ENCODE data around the gene CMIP.

Gene CMIP

DNA sequence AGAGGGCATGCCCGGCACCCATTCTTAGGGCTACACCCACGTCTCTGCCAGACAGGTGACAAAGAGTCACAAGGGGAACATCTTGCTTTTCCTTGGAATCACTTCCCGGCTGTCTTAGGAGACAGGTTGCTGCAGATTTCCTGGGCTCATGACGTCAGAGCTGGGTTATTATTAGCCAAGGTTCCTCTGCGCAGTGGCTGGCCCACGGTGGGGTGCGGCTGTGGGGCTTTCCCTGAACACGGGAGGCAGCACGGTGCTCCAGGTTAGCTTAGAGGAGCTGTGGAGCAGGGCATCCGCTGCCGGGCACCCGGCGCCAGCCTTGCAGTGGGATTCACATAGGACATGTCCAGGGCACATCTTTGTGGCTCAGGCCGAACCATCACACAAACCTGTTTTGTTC lies 216.5 kb downstream of the CMIP start:
- peak; percentile 34 for DNase-seq (ENCODE audit: low spot score)

DNA sequence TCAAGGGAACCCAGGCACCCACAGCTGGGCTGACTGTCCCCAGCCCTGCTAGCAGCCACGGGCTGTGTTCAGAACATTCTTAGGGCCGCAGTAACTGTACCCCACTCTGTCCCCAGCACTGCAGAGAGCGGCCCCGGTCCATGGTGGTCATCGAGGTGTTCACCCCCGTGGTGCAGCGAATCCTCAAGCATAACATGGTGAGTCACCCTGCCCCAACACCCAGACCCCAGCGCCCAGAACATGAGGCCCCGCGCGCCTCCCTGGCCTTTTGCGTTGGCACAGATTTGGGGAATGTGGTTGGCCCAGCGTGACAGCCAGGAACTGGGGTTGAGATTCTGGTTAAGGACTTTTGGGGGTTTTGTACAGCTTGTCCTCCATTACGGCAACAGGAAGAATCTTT lies 219.5 kb downstream of the CMIP start:
- no peak for DNase-seq (ENCODE audit: low spot score)

DNA sequence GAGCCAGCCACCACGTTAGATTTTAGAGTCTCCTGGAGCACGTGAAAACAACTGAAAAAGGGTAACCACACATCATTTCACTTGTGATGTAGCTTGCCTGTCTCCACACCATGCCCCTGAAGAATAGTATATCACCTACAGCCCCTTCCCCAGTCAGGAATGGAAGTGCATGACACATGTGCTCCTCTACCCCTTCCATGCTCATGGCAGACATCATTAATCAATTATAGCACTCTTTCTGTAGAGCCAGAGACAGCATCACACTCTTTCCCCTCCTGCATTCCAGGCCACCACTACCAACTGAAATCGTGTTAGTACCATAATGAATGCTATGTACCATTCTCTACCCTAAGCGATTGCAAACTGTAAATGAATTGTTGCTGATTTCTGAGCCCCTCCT lies 221.0 kb downstream of the CMIP start:
- no peak for DNase-seq (ENCODE audit: low spot score)

DNA sequence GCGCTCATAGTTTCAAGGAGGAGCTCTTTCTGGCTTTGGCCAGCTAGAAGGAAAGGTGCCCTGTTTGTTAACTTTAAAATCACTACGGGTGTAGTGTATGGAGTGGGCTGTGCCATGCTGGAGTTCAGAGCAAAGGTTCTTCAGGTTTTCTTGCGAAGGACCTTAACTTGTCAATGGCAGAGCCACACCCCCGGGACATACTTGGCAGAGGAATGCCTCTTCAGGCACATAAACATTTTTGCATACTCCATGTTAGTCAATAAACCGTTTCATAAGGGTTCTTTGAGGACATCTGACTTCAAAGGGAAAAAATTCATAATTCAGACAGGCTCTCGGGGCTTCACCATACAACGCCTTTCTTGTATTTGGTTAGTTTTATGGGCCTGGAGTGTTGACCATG lies 221.5 kb downstream of the CMIP start:
- no peak for DNase-seq (ENCODE audit: low spot score)

DNA sequence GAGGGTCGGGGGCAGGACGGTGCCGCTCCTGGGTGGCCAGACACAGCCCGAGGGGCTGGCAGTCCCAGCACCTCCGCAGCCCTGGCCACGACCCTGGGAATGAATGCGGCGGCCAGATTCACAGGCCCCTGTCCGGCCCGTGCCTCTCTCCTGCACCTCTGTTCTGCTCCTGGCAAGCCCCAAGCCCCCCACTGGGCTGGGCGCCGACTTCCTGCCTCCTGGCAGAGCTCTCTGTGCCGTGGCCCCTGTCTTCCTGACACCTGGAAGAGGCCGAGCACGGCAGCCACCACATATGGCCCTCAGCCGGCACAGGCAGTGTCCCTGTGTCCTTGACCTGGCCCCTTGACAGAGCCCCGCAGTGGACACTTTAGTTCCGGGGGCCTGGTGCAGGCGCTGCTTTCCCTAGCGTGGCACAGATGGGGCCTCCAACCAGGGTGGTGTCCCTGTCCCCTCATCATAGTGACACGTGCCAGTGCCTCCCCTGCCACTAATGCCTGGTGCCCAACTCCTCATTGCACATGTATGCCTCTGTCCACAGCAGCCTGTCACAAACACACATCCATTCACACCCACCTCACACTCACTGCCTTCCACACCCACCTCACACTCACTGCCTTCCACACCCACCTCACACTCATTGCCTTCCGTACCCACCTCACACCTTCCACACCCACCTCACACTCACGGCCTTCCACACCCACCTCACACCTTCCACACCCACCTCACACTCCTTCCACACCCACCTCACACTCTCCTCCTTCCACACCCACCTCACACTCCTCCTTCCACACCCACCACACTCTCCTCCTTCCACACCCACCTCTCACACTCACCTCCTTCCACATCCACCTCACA lies 223.9 kb downstream of the CMIP start:
- DNase-seq (ENCODE audit: low spot score), result no peak

DNA sequence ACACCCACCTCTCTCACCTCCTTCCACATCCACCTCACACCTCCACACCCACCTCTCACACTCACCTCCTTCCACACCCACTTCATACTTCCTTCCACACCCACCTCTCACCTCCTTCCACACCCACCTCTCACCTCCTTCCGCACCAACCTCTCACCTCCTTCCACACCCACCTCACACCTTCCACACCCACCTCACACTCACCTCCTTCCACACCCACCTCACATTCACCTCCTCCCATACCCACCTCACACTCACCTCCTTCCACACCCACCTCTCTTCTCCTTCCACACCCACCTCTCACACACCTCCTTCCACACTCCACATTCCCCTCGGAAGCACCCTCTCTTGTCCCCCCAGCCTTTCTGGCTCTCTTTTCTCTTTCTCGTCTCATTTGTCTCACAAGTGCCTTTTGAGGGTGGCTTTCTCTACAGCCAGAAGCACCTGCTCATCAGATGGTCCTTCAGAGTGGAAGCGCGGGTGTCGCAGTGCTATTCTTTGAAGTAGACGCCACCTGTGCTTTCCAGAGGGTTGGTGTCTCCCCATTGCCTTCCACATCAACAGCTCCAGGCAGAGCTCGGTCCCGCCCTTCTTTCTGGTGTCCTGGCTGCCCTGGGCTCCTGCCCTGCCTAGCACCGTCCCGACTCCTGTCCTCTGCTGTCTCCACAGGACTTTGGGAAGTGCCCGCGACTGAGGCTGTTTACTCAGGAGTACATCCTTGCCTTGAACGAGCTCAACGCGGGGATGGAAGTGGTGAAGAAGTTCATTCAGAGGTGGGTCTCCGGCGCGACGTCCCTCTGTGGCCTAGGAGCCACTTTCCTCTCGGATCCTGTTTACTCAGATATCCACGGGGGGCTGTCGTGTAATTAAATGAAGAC lies 225.1 kb downstream of the CMIP start:
- DNase-seq (ENCODE audit: low spot score), result no peak

DNA sequence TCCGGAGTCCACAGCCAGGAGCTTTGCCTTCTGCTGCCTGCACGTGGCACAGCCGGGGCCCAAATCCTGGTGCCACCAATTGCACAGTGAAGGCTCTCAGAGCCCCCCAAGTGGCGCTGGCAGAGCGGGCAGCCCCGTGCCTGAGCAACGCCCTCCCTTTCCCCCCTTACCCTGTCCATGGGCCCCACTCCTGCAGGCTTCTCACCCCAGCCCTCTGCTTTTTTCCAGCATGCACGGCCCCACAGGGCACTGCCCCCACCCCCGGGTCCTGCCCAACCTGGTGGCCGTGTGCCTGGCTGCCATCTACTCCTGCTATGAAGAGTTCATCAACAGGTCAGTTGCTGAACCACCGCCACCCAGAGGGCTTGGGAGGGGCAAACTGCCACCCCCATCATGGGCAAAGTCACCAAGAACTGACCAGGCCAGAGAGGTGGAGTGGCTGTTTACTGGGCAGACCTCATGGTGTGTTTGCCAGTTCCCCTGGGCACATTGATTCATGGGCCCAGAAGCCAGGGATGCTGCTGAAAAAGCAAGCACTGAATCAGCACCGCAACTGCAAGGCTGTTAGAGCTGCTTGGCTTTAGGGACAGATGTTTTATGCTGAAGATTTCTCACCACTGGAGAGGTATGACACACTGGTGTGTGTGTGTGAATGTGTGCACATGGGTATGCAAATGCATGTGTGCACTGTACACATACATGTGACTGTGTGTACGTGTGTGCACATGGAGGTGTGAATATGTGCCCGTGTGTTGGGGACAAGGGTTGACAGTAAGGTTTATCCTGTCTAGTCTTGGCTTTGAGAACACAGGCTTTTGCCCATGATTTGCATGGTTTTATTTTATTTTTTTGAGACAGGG lies 227.4 kb downstream of the CMIP start:
- DNase-seq (ENCODE audit: low spot score), result no peak

DNA sequence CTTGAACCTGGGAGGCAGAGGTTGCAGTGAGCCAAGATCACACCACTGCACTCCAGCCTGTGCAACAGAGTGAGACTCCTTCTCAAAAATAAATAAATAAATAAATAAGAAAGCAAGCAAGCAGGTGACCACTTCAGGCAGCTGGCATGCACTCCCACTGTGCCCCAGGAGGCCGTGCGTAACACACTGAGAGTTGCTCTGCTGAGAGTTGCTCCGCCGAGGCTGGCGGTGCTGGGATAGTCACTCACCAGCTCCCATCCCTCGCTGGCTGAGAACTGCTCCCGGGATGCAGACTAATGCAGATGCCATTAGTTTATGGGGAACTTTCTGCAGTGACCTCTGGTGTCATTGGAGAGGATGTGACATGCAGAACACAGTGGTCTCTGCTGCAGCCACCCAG lies 228.8 kb downstream of the CMIP start:
- DNase-seq (ENCODE audit: low spot score), result no peak

DNA sequence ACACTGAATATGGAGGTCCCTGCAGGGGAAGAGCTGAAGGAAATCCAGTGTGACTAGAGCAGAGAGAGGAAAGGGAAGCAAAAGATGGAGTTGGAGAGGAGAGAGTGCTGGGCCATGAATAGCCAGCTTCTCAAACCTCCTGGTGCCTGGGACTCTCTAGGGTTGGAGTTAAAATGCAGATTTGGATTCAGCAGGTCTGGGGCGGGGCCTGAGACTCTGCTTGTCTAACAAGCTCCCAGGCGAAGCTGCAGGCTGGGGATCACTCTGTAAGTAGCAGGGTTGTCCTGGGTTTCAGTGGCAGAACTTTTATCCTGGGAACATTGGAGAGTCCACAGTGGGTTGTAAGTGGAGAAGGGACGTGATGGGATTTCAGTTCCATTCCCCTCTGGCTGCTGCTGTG lies 231.1 kb downstream of the CMIP start:
- DNase-seq (ENCODE audit: low spot score), result no peak

DNA sequence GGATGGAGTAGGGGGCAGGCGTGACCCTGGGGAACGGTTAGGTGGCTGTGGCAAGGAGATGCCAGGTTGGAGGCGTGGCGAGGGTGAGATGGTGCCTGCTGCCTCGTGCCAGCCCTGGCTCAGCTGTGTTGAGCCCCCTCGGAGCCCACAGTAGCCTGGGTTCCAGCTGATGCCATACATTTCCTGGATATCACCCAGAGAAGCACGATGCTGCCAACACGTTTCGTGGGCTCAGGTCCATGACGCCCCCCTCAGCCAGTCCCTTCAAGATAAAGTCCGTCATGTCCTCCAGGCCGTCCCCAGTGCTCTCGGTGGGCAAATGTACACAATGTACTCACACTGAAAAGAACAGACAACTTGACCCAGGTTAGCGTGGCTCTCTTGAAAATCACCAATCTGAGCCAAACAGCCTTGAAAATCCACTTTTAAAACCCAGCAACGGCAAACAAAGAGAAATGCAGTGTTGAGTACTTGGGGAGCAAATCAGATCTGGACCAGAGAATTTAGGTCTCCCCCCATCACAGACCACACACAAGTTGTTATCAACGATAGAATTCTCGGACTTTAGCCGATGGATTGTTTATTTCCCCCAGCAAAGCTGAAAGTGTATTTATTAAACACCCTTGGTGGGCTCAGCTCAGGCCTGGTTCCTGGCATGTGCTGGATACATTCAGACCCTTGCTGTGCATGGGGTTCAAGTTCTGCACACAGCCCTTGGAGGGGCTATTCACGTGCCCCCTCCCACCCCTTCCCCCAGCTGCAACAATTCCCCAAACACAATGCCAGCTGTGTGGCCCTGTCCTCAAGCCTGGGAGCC lies 231.7 kb downstream of the CMIP start:
- no peak for DNase-seq (ENCODE audit: low spot score)

DNA sequence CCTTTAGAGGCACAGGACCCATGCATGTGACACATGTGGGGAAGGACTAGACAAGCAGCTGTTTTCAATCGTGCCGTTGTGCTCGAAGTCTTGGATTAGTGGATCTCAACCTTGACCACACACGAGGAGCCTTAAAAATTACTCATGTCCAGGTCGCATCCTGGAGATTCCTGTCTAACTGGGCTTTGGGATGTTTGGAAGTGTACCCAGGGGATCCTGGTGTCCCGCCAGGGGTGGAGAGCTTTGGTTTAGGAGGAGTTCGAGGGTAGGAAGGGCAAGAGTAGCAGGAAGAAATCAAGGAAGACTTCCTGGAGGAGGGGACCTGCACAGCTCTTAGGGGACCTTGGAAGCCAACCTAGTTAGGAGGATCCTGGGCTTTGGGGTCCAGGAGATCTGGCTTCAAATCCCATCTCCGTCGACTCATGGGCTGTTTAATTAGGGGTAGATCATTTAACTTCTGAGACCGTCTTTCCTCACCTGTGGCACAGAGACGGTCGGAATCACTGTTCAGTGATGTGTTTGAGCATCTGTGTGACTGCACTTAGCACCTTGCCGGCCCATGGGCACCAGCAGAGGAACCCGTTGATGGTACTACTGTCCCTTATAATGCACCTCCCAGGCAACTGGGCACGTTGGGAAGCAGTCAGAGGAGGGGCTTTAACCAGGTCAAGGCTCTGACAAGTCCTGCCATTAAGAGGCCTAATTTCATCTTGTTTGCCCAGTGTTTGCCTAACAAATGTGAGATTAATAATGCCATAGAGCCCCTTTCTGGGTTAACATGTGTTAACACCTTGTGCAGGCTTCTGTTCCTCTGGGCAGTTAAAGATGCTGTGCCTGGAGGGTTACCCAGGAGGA lies 232.5 kb downstream of the CMIP start:
- no peak for DNase-seq (ENCODE audit: low spot score)

DNA sequence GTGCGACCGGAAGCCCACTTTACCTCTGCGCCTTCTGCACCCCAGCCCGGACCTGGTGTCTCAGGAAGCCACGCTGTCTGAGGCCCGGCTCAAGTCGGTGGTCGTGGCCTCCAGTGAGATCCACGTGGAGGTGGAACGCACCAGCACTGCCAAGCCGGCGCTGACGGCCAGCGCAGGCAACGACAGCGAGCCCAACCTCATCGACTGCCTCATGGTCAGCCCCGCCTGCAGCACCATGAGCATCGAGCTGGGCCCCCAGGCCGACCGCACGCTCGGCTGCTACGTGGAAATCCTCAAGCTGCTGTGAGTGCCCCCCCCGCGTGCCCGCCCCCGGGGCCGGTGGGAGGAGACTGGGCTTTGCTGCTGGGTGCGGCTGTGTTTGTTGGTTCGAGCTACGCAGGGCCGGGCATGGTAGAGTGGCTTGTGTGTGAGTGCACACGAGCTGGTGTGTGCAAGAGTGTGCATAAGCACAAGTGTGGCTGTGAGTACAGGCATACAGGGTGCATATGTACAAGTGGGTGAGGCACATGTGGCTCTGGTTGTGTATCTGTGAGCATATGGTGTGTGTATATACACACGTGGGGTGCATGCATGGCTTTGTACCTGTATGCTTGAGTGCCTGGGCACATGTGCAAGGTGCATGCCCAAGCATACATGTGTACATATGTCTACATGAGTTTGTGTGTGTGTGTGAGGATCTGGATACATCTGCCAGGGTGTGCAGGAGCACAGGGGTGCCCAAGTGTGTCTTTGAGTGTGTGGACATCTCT lies 233.9 kb downstream of the CMIP start:
- DNase-seq (ENCODE audit: low spot score), result no peak

DNA sequence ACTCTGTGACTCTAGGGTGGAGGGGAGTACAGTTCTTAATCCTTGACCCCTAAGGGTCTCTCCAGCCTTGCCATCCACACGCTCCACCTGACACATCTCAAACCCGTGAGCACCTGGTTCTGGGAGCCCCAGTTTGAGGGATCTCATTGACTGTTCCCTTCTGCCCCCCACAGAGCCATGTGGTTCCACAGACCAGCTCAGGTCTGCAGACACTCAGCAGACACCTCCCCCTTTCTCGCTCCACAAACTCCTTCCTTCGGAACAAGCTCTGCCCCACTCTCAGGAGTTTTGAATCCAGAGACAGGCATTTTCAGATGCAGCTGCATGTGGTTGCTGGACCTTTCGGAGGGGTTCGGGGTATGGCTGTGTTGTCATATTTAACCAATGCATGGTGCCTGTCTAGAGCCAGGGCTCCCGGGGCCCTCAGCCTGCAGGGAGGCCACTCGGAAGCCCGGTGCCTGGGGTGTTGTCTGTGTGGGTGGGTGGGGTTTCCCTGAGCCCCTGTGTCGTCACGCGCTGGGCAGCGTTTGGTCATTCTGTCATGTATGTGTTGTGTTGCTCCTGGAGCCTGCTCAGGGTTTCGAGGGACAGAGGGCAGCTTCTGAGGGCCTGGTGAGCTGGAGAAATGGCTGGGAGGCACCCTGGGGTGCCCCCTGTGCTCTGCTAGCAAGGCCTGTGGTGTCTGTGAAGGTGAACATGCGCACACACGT lies 235.3 kb downstream of the CMIP start:
- DNase-seq (ENCODE audit: low spot score), result no peak

DNA sequence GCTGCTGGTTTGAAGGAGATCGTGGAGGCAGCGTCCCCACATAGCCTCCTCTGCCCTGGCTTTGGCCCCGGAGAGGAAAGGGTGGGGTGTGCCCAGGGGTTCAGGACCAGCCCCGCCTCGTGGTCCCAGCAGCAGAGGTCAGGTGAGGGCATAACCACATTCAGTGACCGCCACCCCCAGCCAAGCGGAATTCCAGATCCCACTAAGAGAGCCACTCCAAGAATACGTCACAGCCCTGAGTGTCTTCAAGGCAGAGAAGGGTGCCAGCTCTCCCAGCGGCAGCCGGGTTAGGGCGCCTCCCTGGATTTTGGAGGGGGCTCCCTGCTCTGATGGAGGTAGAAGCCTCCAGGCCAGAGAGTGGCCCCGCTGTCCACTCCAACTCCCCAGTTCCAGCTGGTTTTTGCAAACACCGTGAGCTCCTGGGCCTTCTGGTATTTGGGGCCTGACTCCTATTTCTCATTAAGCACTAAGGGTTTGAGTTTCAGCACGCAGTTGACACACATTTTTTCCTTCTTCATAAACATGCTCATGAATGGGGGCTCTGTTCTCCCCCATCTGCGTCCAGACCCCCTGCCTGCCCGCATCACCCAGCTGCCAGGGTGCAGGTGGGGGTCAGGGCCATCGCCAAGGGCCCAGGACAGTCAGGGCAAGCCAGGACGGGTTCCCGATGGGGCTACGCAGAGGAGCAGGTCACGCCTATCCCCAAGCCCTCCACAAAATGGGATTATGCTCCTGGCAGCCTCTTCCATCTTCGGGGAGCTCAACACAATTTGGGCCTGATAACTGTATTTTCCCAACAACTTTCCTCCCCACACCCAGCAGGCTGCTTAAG lies 236.1 kb downstream of the CMIP start:
- DNase-seq (ENCODE audit: low spot score), result no peak

DNA sequence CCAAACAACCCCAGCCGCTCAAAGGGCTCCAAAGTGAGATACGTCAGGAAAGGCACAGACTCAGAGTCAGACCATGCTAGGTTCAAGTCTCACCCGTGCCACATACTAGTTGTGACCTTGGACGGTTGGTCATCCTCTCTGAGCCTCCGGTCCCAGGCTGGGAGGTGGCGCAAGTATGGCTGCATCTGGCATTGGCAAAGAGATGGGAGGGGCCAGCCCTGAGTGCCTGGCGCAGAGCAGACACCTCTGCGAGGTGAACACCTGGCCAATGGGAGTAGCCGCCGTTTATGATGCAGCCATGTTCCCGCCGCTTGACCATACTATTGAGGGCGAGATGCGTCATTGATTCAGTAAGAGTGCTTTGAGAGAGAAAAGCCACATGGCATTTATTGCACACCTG lies 236.7 kb downstream of the CMIP start:
- no peak for DNase-seq (ENCODE audit: low spot score)

DNA sequence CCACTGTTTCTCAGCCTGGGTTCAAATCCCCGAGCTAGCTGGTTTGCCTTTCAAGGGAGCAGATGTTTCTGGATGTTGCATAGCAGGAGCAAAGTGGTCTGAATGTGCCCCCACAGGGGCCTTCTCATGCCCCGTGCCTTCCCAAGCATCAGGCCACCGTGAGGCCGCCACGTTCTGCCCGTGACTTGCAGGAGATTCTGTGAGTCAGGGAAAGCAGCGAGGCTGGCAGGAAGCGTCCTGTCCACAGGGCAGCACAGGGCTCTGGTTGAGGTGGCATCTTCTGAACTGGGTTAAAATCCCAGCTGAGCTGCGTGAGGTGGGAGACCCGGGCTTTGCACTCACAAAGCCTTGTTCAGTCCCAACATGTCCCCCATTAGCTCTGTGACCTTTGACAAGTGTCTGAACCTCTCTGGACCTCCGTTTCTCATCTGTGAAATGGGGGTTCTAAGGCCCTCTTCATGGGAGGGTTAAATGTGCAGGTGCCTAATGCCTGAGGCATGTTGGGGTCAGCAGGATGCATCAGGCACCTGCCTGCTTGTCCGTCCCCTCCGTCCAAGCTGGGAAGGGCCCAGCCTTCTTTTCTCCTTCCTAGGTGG lies 239.7 kb downstream of the CMIP start:
- DNase-seq (ENCODE audit: low spot score), result no peak

DNA sequence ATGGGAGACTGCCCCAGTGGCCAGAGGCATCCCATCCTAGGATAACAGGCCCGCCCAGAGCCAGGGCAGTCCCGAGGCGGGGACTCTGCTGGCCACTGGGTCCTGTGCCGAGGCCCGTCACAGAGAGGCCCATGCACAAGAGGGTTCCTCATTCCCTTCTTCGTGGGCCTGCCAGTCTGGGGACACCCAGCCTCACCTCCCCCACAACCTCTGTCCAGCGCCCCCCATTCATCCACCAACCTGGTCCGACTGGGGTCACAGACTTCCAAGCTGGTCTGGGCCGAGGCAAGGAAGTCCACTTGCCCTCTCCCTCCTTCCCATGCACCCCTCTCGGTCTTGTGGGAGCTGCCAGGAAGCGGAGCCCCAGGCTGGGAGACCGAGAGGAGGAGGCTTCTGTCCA lies 240.3 kb downstream of the CMIP start:
- no peak for DNase-seq (ENCODE audit: low spot score)

Measured in cerebellar cortex (tissue), 1 donor.